MM.1S (cell line): ENCODE measurements around the gene KPNA5.

Experiments used
- EZH2phosphoT487 ChIP-seq: fragments of 300-600 bp; sonication (generic); IDR thresholded peaks from 2 replicates; pipeline ENCODE4 v1.6.1; 2018; ENCODE audit warnings: antibody characterized with exemption, low read length
- TF ChIP-seq, protein P1 (sequence below): fragments of 300-600 bp; sonication (generic); IDR thresholded peaks from 2 replicates; pipeline ENCODE4 v1.5.1; 2016; ENCODE audit warnings: antibody characterized with exemption, low read length, mixed read lengths

DNA sequence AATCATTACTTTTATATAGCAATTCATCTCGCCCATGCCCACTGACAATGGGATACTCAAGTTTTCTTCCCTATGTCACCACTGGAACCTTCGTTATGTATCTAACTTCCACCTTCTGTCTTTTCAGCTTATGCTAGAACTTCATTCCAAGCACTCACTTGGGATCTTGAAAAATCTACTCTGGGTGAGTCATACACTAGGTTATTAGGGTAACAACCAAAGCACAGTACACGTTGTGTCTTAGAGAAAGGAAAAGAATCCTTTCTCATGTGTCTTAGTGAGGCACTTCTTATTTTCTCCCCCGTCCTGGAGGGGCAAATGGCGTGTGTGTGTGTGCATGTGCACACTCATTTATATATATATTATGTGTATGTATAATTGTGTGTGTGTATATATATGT lies 102.8 kb downstream of the KPNA5 start:
- TF ChIP-seq, protein P1, sequence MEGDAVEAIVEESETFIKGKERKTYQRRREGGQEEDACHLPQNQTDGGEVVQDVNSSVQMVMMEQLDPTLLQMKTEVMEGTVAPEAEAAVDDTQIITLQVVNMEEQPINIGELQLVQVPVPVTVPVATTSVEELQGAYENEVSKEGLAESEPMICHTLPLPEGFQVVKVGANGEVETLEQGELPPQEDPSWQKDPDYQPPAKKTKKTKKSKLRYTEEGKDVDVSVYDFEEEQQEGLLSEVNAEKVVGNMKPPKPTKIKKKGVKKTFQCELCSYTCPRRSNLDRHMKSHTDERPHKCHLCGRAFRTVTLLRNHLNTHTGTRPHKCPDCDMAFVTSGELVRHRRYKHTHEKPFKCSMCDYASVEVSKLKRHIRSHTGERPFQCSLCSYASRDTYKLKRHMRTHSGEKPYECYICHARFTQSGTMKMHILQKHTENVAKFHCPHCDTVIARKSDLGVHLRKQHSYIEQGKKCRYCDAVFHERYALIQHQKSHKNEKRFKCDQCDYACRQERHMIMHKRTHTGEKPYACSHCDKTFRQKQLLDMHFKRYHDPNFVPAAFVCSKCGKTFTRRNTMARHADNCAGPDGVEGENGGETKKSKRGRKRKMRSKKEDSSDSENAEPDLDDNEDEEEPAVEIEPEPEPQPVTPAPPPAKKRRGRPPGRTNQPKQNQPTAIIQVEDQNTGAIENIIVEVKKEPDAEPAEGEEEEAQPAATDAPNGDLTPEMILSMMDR: no peak
- no peak for TF ChIP-seq EZH2phosphoT487
